ENCODE results near the gene CD28. TPM values are rescaled to one million over a fixed set of nuclear protein-coding genes. Genes with fewer than 3 reads are reported as not detected.

Gene CD28
- total RNA-seq (2022; extraction: Qiagen RNA extraction): not detected in 5 replicates

DNA sequence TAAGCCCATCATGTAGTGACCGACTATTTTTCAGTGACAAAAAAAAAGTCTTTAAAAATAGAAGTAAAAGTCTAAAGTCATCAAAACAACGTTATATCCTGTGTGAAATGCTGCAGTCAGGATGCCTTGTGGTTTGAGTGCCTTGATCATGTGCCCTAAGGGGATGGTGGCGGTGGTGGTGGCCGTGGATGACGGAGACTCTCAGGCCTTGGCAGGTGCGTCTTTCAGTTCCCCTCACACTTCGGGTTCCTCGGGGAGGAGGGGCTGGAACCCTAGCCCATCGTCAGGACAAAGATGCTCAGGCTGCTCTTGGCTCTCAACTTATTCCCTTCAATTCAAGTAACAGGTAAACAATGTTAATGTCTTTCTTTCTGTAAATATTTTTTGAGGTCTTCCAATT, at the start of gene CD28:
Gene CD28 (plus strand): TSS at position 237 of the 400 bp plus-strand sequence. CDS start 58 bp downstream, at position 295.

Other genes with a start within 250 kb of the CD28 start
- 5.4 to 6.9 TPM (median 6.2 TPM) in 5 replicates for gene RAPH1, start 171.3 kb upstream of the CD28 start, total RNA-seq (2022; extraction: Qiagen RNA extraction)
- not detected in 5 replicates for gene CTLA4, start 161.1 kb downstream of the CD28 start, total RNA-seq (2022; extraction: Qiagen RNA extraction)
- gene ICOS, start 230.1 kb downstream of the CD28 start, total RNA-seq (2022; extraction: Qiagen RNA extraction): not detected in 5 replicates